Large intestine (tissue), 3 donors: ENCODE measurements around the gene XXYLT1. TPM values are rescaled to one million over a fixed set of nuclear protein-coding genes. Genes with fewer than 3 reads are reported as not detected.

ENCODE experiments used
- DNase-seq, 2 donors: peaks; one replicate each; pipeline versions ENCODE4 v3.0.0 to v3.0.0-alpha.2; 2013
- H3K27ac ChIP-seq: one replicate; pipeline ENCODE4 v1.5.1; 2013; ENCODE audit warnings: low read length
- H3K27me3 ChIP-seq: 2 replicates; pipeline ENCODE4 v1.6.1; 2013; ENCODE audit warnings: low read length; ENCODE audit not compliant: control insufficient read depth, insufficient read depth
- H3K36me3 ChIP-seq: 2 replicates; pipeline ENCODE4 v1.6.1; 2013; ENCODE audit warnings: low read length; ENCODE audit not compliant: control insufficient read depth, insufficient read depth
- H3K4me1 ChIP-seq: one replicate; pipeline ENCODE4 v1.6.1; 2013; ENCODE audit warnings: low read length; ENCODE audit not compliant: control insufficient read depth, insufficient read depth
- H3K4me3 ChIP-seq: one replicate; pipeline ENCODE4 v1.5.1; 2013; ENCODE audit warnings: low read length
- H3K9me3 ChIP-seq: one replicate; pipeline ENCODE4 v1.6.1; 2013; ENCODE audit warnings: mild to moderate bottlenecking, low read depth, low read length, moderate library complexity; ENCODE audit not compliant: control insufficient read depth
- WGBS: methylation state at CpG from one replicate; pipeline ENCODE4 v1.1.5; 2013; ENCODE audit warnings: low lambda C conversion rate; ENCODE audit not compliant: insufficient coverage; 5-methylcytosine and 5-hydroxymethylcytosine counted together
- polyA plus RNA-seq: library from polyadenylated mRNA; unstranded; fragments of 120-200 nt; gene quantifications from one replicate; pipeline ENCODE4 v1.2.1, GENCODE V29; 2013

Gene XXYLT1
- polyA plus RNA-seq, 1 donor, result 14.0 TPM

DNA sequence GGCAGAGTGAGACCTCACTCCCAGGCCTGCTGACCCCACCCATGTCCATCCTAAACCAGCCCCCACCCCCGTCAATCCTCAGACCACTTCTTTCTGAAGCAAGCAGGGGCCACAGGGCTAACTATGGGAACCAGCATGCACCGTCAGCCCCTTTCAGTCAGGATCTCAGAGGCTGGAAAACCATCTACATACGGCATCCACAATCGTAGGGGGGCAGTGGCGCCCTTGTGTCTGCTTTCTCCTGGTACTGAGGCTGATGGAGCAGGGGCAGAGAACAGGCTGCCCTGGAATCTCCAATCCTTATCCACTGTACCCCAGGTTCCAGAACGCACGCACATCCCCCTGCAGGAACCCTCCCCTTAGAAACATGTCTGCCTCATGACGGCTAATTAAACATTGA is 56.6 kb downstream of the XXYLT1 start:
- no CpG with 5 or more reads among the region's 8 CpGs for WGBS
- no peaks in the 10 kb centered on the region for H3K27me3 ChIP-seq
- peaks cover 8% of the 10 kb centered on the region for H3K4me1 ChIP-seq
- no peaks in the 10 kb centered on the region for H3K36me3 ChIP-seq
- no peak overlapping the region for H3K4me3 ChIP-seq
- H3K9me3 ChIP-seq, result no peaks in the 10 kb centered on the region
- DNase-seq, result no peak
- H3K27ac ChIP-seq, result no peak overlapping the region

DNA sequence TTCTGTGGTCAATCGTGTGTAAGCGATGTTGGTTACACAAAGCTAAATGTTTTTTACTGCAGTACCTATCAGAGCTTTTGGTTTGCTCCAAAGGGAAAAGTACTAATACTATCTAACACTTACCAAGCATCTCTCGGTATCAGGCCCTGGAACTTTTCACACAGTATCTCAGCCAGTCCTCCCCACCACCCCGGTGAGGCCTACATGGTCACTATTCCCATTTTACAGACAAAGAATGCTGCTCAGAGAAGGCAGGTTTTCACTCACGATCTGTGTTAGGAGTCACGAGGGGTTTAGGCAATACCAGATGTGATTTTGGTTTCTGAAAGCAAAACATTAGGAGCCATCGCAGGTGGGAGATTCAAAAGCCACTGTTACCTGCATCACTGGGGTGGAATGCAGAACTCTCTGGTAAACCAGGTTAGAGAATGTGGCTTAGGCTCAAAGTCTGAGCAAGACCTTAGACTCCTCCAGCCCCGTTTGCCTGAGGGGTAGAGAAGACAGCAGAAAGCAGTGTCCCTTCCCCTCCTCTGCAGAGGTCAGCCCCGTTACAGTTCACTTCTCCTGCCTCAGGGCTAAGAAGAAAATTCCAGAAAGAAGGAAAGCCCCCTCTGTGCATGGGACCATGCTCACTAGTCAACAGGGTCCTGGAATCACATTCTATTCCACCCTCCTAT is 57.2 kb downstream of the XXYLT1 start:
- no peaks in the 10 kb centered on the region for H3K36me3 ChIP-seq
- H3K27ac ChIP-seq, result no peak overlapping the region
- no CpG with 5 or more reads among the region's 9 CpGs for WGBS
- H3K27me3 ChIP-seq, result no peaks in the 10 kb centered on the region
- no peak for DNase-seq
- H3K4me3 ChIP-seq, result no peak overlapping the region
- H3K9me3 ChIP-seq, result no peaks in the 10 kb centered on the region
- peaks cover 11% of the 10 kb centered on the region for H3K4me1 ChIP-seq

DNA sequence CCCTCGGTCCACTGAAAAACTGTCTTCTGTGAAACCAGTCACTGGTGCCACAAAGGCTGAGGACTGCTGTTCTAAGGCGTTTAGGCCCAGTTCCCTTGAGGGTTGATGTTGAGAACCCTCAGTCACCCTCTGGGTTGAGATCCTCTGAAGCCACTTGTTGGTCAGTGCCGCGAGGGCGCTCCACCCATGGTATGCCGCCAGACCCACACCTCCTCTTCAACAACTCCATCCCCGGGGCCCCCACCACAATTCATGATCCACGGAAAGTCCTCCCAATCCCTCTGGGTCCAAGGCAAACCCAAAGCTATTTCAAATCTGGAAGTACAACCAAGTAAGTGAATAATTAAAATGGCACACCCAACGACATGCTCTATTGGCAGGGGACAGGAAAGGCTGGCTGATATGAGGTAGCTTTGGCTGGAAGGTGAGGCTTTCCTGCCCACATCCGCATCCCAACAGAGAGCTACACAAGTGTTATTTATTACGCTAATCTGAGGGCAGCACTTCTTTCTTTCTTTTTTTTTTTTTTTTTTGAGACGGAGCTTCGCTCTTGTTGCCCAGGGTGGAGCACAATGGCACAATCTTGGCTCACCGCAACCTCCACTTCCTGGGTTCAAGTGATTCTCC is 58.1 kb downstream of the XXYLT1 start:
- Histone ChIP-seq H3K4me3 (no peak overlapping the region), H3K9me3 (no peaks in the 10 kb centered on the region), H3K27ac (no peak overlapping the region), H3K4me1 (peaks cover 11% of the 10 kb centered on the region), H3K27me3 (no peaks in the 10 kb centered on the region), H3K36me3 (no peaks in the 10 kb centered on the region)
- no CpG with 5 or more reads among the region's 14 CpGs for WGBS
- no peak for DNase-seq

GRCh38 chr3:195212033-195212748 is 58.8 kb downstream of the XXYLT1 start:
- Histone ChIP-seq H3K4me1 (peaks cover 11% of the 10 kb centered on the region), H3K4me3 (no peak overlapping the region), H3K27me3 (no peaks in the 10 kb centered on the region), H3K9me3 (peaks cover under 1% of the 10 kb centered on the region), H3K27ac (no peak overlapping the region), H3K36me3 (no peaks in the 10 kb centered on the region)
- DNase-seq, result no peak
- WGBS, result 100% methylated on average over 1 of the region's 22 CpGs

DNA sequence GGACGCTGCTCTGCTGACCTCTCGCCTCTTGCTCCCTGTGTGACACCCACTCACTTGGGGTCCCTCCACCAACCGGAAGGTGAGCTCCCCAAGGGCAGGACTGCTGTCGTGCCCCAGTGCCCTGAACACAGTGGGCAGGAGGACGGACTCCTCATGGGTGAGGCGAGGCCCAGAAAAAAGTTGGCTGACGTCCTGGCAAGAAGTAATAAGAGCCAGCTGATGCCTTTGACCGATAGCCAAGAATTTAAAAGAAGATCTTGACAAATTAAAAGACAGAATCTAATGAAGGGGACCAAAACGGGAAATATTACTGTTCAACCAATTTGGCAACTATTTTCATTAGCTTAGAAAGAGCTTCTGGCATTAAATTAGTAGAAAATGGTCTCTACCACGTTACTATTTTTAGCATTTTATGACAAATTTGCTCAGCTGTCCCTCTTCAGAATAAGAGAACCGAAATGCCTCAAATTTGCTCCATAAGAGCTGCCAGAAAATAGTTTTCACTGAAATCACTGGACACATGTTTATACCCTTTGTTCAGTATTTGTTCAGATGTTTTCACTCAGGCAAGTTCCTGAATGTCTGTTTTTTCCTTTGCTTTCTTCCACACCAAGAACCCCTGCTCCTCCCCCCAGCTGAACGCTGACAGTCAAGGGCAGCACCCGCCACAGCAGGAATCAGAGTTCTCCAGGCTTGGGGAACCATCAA is 60.5 kb downstream of the XXYLT1 start:
- DNase-seq, result peak in 1 of 2 donors; percentile 46
- Histone ChIP-seq H3K27ac (peak overlapping the region; percentile 65), H3K27me3 (no peaks in the 10 kb centered on the region), H3K9me3 (peaks cover 4% of the 10 kb centered on the region), H3K4me1 (peaks cover 11% of the 10 kb centered on the region), H3K4me3 (no peak overlapping the region), H3K36me3 (no peaks in the 10 kb centered on the region)
- 59% methylated on average over 3 of the region's 13 CpGs for WGBS

GRCh38 chr3:195209847-195210265 is 61.1 kb downstream of the XXYLT1 start:
- Histone ChIP-seq H3K4me3 (no peak overlapping the region), H3K9me3 (peaks cover 4% of the 10 kb centered on the region), H3K27ac (peak overlapping the region; percentile 65), H3K27me3 (no peaks in the 10 kb centered on the region), H3K4me1 (peaks cover 11% of the 10 kb centered on the region), H3K36me3 (no peaks in the 10 kb centered on the region)
- no peak for DNase-seq
- no CpG with 5 or more reads among the region's 12 CpGs for WGBS

DNA sequence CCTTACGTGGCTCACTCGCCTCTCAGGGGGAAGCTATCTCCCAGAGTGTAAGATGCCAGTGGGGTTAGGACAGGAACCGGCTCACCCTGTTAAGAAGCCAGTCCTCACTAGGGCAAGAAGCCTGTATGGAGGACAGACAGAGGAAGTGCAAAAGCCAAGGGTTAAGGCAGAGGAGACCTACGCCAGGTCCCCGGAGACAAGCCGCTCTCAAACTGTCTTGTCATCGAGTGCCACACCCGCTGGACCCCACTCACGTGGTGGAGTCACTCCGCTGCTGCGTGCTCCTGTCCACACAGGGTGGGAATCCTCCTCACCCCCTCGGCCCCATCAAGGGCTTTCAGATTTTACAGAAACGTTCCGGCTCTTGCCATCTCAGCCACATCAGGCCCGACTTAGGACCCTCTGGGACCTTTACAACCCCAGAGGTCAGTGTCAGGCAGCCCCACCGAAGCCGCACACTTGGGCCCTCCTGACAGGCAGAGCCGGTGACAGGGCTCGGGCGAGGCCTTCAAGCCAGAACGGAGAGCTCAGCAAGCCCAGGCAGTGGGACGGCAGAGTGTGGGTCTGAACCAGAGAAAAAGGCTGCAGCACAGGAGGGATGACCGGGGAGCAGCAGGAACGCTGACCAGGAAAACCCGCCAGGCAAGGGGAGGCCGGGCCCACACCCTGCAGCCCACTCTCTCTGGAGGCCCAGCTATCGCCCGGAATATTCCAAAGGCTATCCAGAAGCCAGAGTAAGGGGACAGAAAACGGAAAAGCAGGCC is 61.7 kb downstream of the XXYLT1 start:
- H3K9me3 ChIP-seq, result peaks cover 4% of the 10 kb centered on the region
- peak overlapping the region; percentile 65 for H3K27ac ChIP-seq
- H3K4me3 ChIP-seq, result no peak overlapping the region
- no peak for DNase-seq
- no CpG with 5 or more reads among the region's 29 CpGs for WGBS
- no peaks in the 10 kb centered on the region for H3K27me3 ChIP-seq
- no peaks in the 10 kb centered on the region for H3K36me3 ChIP-seq
- peaks cover 11% of the 10 kb centered on the region for H3K4me1 ChIP-seq

DNA sequence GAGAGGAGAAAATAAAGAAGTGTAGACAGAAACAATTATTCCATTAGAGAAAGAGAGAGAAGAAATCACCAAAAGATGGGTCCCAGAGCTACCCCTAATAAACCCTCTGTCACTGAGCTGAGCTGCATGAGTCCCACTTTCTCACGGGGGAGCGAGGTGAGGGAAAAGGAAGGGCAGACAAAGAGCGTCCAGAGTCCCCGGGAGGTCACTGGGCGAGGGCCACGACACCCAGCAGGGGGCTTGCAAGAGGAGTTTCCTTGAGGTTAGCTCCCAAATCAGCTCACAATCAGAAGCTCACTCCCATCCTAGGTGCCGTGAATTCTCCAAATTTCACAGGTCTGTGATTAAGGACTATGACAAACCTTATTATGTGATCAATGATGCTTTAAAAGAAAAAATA is 62.3 kb downstream of the XXYLT1 start:
- Histone ChIP-seq H3K36me3 (no peaks in the 10 kb centered on the region), H3K9me3 (peaks cover 4% of the 10 kb centered on the region), H3K27me3 (no peaks in the 10 kb centered on the region), H3K4me3 (no peak overlapping the region), H3K27ac (no peak overlapping the region), H3K4me1 (peaks cover 12% of the 10 kb centered on the region)
- 100% methylated on average over 1 of the region's 7 CpGs for WGBS
- no peak for DNase-seq

GRCh38 chr3:195208183-195208582 is 62.8 kb downstream of the XXYLT1 start:
- H3K4me1 ChIP-seq, result peaks cover 14% of the 10 kb centered on the region
- H3K4me3 ChIP-seq, result no peak overlapping the region
- DNase-seq, result no peak
- H3K36me3 ChIP-seq, result no peaks in the 10 kb centered on the region
- H3K9me3 ChIP-seq, result peaks cover 4% of the 10 kb centered on the region
- 92% methylated on average over 2 of the region's 9 CpGs for WGBS
- H3K27ac ChIP-seq, result no peak overlapping the region
- H3K27me3 ChIP-seq, result no peaks in the 10 kb centered on the region

DNA sequence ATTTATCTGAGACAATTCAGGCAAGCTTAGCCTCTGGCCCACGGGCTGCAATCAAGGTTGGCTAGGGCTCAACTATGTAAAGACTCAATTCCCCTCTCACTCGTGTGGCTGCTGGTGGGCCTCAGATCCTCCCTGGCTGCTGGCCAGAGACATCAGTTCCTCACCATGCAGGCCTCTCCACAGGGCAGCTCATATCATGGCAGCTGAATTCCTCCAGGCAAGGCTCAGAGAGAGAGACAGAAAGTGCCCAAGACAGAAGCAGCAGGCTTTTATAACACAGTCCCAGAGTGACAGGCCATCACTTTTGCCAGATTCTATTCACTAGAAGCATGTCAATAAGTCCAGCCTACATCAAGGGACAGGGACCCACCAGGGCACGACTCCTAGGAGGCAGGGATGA is 63.2 kb downstream of the XXYLT1 start:
- no peak for DNase-seq
- H3K4me1 ChIP-seq, result peaks cover 14% of the 10 kb centered on the region
- no peaks in the 10 kb centered on the region for H3K36me3 ChIP-seq
- no peak overlapping the region for H3K4me3 ChIP-seq
- H3K27ac ChIP-seq, result no peak overlapping the region
- H3K27me3 ChIP-seq, result no peaks in the 10 kb centered on the region
- peaks cover 4% of the 10 kb centered on the region for H3K9me3 ChIP-seq
- no CpG with 5 or more reads among the region's 3 CpGs for WGBS
